PFSK-1 (cell line): ENCODE data around the gene PPP1R1A.

ENCODE experiments used
- FOXP2 ChIP-seq: optimal IDR thresholded peaks from 2 replicates; pipeline ENCODE3; 2011; ENCODE audit warnings: borderline replicate concordance, control low read depth, inconsistent platforms; ENCODE audit not compliant: insufficient read depth; ENCODE audit errors: extremely low read length, extremely low read depth
- POLR2AphosphoS5 ChIP-seq: IDR thresholded peaks from 2 replicates; pipeline ENCODE4 v1.6.1; 2012; ENCODE audit warnings: low read depth, mild to moderate bottlenecking, control low read depth, low read length, moderate library complexity
- SIN3A ChIP-seq: IDR thresholded peaks from 2 replicates; pipeline ENCODE4 v1.6.1; 2012; ENCODE audit warnings: mild to moderate bottlenecking, low read length, moderate library complexity, borderline replicate concordance; ENCODE audit not compliant: insufficient read depth
- TF ChIP-seq, protein P1 (sequence below), 2 experiments: IDR thresholded peaks; 2 replicates each; pipeline versions ENCODE4 v1.6.1 to v1.8.0; 2011 to 2012; ENCODE audit warnings: low read depth in 2 of 2, low read length in 2 of 2, control low read depth in 1 of 2, inconsistent platforms in 1 of 2, mild to moderate bottlenecking in 1 of 2, moderate library complexity in 1 of 2; ENCODE audit not compliant: insufficient read depth in 1 of 2

DNA sequence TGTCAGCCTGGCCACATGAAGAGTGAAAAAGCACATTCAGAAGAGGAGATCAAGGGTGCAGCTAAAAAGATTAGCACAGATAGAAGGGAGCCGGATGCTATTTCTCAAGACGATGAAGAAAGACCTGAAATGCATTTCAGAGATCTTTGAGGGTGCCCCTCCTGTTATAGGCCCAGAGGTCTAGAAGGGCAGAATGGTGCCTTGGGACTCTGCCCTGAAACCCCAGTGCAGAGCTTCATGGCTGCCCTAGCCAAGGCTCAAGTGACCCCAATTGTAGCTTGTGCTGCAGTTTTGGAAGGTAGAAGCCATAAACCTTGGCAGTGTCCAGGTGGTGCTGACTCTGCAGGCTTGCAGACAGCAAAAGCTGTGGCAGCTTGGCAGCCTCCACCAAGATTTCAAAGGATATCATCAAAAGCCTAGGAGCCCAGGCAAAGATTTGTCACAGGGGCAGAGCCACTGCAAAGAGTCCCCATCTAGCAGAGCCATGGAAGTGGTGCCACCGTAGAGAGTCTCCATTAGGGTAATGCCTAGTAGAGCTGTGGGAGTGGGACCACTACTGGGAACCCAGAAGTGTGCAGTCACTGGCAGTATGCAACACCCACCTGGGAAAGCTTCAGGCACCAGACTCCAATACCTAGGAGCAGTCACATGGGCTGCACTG is 39.9 kb upstream of the PPP1R1A start:
- TF ChIP-seq POLR2AphosphoS5, result no peak
- TF ChIP-seq FOXP2, result no peak
- no peak for TF ChIP-seq SIN3A
- TF ChIP-seq, protein P1, sequence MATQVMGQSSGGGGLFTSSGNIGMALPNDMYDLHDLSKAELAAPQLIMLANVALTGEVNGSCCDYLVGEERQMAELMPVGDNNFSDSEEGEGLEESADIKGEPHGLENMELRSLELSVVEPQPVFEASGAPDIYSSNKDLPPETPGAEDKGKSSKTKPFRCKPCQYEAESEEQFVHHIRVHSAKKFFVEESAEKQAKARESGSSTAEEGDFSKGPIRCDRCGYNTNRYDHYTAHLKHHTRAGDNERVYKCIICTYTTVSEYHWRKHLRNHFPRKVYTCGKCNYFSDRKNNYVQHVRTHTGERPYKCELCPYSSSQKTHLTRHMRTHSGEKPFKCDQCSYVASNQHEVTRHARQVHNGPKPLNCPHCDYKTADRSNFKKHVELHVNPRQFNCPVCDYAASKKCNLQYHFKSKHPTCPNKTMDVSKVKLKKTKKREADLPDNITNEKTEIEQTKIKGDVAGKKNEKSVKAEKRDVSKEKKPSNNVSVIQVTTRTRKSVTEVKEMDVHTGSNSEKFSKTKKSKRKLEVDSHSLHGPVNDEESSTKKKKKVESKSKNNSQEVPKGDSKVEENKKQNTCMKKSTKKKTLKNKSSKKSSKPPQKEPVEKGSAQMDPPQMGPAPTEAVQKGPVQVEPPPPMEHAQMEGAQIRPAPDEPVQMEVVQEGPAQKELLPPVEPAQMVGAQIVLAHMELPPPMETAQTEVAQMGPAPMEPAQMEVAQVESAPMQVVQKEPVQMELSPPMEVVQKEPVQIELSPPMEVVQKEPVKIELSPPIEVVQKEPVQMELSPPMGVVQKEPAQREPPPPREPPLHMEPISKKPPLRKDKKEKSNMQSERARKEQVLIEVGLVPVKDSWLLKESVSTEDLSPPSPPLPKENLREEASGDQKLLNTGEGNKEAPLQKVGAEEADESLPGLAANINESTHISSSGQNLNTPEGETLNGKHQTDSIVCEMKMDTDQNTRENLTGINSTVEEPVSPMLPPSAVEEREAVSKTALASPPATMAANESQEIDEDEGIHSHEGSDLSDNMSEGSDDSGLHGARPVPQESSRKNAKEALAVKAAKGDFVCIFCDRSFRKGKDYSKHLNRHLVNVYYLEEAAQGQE (IDR thresholded peaks at IDR 0.05; ENCODE audit: insufficient read depth in 1 of 2, low read depth in 2 of 2, low read length in 2 of 2), result no peak
